Stimulated activated CD8-positive, alpha-beta memory T cell treated with anti-CD3 and anti-CD28 coated beads, Interleukin-15, amount 100 ng/mL, for 4 hours (primary cell): ENCODE data around the gene PGAP1.

Experiments used
- DNase-seq, 2 donors: peaks; one replicate each; pipeline ENCODE4 v3.0.0-alpha.2; 2020; ENCODE audit warnings: low read depth in 2 of 2

PGAP1 gene, protein sequence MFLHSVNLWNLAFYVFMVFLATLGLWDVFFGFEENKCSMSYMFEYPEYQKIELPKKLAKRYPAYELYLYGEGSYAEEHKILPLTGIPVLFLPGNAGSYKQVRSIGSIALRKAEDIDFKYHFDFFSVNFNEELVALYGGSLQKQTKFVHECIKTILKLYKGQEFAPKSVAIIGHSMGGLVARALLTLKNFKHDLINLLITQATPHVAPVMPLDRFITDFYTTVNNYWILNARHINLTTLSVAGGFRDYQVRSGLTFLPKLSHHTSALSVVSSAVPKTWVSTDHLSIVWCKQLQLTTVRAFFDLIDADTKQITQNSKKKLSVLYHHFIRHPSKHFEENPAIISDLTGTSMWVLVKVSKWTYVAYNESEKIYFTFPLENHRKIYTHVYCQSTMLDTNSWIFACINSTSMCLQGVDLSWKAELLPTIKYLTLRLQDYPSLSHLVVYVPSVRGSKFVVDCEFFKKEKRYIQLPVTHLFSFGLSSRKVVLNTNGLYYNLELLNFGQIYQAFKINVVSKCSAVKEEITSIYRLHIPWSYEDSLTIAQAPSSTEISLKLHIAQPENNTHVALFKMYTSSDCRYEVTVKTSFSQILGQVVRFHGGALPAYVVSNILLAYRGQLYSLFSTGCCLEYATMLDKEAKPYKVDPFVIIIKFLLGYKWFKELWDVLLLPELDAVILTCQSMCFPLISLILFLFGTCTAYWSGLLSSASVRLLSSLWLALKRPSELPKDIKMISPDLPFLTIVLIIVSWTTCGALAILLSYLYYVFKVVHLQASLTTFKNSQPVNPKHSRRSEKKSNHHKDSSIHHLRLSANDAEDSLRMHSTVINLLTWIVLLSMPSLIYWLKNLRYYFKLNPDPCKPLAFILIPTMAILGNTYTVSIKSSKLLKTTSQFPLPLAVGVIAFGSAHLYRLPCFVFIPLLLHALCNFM

DNA sequence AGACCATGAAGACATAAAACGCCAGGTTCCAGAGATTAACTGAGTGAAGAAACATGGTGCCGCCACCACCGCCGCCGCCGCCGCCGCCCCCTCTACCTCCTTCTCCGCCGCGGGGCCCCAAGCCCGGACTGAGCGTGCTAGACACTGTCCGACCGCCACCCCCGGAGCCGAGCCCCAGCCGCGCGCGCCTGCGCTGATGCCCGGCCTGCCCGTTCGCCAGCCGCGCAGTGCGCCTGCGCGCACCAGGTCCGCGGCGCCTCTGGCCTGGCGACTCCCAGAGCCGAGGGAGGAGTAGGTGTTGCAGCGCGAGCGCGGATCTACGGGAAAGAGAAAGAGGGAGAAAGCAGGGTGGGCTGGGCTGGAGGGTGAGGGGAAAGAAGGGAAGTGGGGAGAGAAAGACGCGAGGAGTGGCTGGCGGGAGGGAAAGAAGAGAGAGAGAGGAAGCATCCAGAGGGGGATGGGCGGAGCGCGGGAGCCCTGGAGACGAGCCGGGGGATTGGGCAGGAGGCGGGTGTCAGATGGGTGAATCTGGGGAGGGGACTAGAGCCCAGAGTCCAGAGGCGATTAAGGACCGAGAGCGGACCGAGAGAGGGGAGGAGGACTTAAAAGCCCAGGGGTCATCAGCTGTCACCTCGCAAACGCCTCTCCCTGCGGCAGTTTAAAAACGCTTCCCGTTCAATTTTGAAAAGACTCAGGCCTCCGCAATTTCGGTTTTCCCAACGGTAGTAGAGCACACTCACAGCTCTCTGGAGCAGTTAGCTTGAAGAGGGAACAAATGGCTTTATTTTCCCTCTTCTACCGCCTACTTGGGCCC lies at the start of gene PGAP1:
TSS of gene PGAP1 (minus strand) at position 146 of the 814 bp plus-strand sequence. CDS start at position 55, 91 bp downstream.
- DNase-seq: peak; percentile 64 to 72

GRCh38 chr2:196974970-196975369 lies 48.5 kb upstream of the PGAP1 start:
- no peak for DNase-seq

DNA sequence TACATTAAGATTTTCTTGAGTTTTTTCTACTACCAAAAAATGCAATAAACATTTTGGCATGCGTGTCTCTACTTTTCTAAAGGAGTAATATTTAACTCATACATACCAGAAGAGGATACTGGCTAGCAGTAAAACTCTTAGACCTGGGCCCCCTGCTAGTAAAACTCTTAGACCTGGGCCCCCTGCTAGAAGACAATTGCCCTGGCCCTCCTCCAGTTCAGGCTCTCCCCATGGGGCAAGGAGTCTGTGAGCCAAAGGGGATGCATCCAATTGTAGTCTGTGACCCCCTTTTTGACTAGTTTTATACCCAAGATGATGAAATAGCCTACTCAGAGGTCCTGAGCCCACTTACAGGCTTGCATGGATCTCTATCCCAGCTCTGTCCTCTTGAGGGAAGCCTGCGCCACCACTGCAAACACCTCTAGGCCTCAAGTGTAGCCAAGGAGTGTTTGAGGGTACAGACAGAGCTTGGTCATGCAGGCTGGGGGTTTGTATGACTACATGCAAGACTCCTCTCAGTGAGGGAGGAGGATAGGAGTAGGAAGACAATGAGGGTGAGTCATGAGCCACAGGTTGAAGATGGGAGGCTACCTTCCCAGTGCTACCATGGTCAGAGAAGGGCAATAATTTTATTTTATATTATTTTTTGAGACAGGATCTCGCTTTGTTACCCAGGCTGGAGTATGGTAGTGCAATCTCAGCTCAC lies 45.2 kb upstream of the PGAP1 start:
- DNase-seq: no peak

DNA sequence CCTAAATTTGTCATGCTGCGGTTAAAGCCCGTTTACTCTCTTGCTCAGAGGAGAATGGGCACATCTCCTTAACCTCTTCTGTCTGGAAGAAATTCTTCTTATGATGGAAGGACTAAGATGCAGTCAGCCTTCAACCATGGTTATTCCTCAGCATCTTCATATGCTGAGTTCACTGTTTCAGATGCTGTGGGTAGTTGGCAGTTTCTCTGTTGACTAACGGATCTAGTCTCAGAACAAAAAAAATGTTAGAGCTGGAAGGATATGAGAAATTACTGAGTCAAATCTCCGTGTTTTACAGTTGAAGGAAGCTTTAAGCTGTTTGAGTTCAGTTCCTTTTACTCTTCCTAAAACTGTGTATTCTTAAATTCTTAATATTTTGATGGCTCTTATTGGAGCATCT lies 43.6 kb upstream of the PGAP1 start:
- DNase-seq: no peak

GRCh38 chr2:196968516-196968915 lies 42.0 kb upstream of the PGAP1 start:
- no peak for DNase-seq

GRCh38 chr2:196967775-196968174 lies 41.3 kb upstream of the PGAP1 start:
- no peak for DNase-seq

DNA sequence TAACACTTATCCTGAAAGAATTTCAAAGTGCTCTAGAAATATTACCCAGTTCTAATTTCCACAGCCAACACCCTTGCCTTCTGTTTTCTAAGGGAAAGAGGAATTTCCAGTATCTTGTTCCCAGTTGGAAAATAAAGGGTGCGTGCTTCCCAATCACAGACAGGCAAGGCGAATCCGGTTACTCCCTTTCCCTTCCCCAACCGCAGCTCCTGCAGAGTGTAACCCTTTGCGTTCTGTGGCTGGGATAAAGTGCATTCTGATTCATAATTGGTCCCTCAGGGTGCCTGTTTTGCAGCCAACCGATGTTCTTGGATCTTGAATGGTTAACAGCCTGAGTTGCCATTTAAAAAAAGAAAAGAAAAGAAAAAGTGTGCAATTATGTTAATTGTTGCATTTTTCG lies 40.6 kb upstream of the PGAP1 start:
- no peak for DNase-seq

- DNase-seq: no peak
Measured at GRCh38 chr2:196966061-196966460, 39.6 kb upstream of the PGAP1 start.

DNA sequence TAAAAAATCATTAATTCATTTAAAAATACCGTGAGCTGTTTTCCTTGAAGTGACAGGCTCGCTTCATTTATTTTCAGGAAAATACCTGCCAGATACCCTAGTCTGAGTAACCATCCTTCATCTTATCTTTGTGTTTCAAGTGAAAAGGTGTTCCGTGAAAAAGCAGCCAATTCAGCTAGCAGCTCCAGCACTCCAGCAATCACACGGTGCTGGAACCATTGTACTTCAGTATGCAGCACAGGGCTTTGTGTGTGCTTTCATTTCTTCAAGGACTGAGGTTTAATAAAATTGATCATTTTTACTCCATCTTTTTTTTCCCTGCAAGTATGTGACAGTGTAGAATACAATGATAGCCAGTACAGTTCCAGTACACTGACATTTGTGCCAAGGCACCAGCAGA lies 39.1 kb upstream of the PGAP1 start:
- no peak for DNase-seq

DNA sequence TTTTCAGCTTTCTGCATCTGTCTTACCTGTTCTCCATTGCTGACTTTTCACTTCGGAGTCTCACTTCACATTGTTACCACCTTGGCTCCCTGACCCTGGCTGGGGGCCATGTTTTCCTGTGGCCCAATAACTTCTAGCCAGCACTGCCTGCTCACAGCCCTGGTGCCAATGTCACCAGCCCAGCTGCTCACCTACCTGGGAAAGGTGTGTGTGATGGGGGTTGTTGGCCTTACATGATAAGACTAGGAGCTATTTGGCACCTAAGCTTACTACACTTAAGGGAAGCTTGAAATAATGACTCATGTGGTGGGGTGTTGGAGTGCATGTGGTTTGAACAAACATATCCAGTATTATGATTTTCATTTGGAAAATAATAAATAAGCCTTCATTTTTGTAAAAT lies 37.5 kb upstream of the PGAP1 start:
- DNase-seq: no peak

DNA sequence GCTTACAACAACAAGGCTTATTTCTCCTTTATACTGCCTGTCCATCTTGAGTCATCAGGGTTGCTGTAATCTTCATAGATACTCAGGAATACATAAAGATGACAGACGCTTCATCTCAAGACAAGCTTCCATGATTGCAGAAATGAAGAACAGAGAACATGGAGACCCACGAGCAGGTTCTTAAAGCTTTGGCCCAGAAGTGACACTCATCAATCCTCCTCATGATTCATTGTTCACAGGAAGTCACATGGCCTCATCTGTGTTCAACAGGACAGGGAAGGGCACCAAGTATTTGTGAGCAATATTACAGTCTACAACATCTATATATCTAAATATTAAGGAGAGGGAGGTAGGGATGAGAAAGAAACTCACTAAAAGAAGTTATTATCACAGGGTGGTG lies 36.5 kb upstream of the PGAP1 start:
- DNase-seq: no peak

DNA sequence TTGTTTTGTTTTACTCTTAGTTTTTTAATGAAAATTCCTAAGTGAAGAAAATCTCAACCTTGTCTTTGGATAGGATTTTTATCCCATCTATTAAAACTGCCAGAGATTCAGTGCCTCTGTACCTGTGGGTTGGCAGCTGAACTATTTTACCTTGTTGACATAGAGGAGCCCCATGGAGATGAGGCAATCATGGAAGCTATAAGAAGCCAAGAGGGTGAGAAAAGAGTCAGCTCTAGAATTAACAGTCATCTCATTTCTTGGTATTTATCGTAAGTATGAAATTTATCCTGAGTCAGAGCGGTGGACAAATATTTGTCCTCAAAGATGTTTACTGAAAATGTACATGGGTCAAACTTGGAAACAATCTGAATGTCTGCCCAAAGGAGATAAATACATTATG lies 35.8 kb upstream of the PGAP1 start:
- DNase-seq: no peak

GRCh38 chr2:196961889-196962288 lies 35.4 kb upstream of the PGAP1 start:
- DNase-seq: no peak

- no peak for DNase-seq
Measured at GRCh38 chr2:196959734-196960338, 33.3 kb upstream of the PGAP1 start.

DNA sequence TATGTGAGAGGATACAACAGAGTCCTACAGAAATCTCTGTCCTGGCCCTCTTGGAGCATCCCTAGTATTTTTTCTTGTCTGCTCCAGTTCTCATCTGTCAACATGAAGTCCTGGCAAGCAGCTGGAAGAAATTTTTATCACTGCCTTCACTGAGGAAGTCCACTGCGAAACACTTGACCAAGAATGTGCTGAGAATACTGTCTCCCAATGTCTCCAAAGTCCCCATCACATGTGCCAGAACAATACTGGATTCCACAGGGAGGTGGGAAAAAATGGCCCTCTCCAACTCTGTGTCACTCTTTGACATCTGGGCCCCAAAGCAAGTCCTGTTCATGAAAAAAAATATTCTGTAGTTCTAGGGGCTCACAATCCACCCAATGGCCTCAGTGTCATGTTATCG lies 32.8 kb upstream of the PGAP1 start:
- no peak for DNase-seq

- DNase-seq: no peak
Measured at GRCh38 chr2:196957881-196958525, 31.5 kb upstream of the PGAP1 start.

DNA sequence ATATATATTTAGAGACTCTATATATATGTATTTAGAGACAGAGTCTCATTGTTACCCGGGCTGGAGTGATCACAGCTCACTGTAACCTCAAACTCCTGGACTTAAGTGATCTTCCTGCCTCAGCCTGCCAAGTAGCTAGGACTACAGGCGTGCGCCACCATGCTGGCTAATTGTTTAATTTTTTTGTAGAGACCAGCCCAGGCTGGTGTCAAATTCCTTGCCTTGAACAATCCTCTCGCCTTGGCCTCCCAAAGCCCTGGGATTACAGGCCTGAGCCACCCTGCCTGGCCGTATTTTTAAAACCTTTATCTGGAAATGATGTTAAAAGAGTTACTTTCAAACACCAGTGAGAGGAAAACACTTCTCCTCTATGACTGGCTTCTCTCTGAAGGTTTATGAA lies 30.9 kb upstream of the PGAP1 start:
- DNase-seq: no peak

DNA sequence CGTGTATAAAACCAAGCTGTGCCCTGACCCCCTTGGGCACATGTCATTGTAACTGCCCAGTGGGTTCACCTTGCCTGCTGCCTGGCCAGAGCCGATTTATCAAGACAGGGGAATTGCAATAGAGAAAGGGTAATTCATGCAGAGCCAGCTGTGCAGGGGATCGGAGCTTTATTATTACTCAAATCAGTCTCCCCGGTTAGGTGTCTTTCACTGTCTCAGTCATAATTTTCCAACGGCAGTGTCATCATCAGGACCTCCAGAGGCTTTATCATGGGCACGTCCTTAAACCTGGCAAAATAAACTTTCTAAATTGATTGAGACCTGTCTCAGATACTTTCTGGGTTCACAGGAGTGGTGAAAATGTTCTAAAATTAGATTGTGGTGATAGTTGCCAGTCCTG lies 29.6 kb upstream of the PGAP1 start:
- DNase-seq: no peak

DNA sequence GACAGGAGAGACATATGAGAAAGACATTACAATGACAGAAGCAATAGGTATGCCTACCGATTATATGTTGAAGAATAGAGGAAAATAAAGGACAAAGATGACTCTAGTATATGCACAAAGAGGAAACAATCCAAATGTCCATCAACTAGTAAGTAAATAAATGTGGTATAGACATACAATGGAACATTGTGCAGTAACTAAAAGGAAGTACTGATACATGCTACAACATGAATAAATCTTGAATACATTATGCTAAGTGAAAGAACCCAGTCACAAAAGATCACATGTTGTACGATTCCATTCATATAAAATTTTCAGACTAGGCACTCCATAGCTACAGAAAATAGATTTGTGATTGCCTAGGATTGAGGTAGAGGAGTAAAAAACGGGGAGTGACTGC lies 28.5 kb upstream of the PGAP1 start:
- DNase-seq: no peak

DNA sequence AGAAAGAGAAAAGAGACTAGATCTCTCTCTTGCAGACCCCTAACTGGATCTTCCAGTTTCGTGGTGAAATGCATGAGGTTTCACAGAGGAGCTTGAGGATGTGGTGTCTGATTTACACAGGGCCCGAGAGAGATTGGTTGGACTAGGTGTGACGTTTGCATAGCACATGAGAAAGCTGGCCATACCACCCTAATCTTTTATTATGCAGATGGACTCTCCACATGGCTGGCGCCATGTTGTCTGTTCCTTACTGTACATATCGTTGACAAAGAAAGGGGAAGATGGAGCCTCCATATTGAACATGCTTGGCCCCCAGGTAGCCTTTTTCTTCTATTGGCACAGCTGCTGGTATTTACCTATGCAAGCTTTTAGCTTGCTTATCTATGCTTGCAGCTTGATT lies 27.5 kb upstream of the PGAP1 start:
- DNase-seq: no peak
